CD14-positive monocyte (primary cell): Measurements from ENCODE around the gene SIGLEC9. TPM values are rescaled to one million over a fixed set of nuclear protein-coding genes. Genes with fewer than 3 reads are reported as not detected.
A peak's percentile ranks its signal among the peaks of the same experiment; 100 is the strongest.

Source experiments
- DNase-seq, 3 donors: peaks; one replicate each; pipeline ENCODE4 v3.0.0-alpha.2; 2011 to 2022
- H2AFZ ChIP-seq: 2 replicates; pipeline ENCODE4 v1.6.0; 2012; ENCODE audit warnings: mild to moderate bottlenecking, low read depth, low read length, inconsistent platforms; ENCODE audit not compliant: insufficient read depth, poor library complexity, severe bottlenecking
- H3K27ac ChIP-seq, 2 donors: 1 replicate in 1 of 2; 2 replicates in 1 of 2; pipeline ENCODE4 v1.5.1; 2012 to 2013; ENCODE audit warnings: low read length in 2 of 2, control low read depth in 1 of 2, inconsistent platforms in 1 of 2, low read depth in 1 of 2, mild to moderate bottlenecking in 1 of 2
- H3K27me3 ChIP-seq, 2 donors: one replicate each; pipeline versions ENCODE4 v1.6.0 to v1.6.1; 2011 to 2013; ENCODE audit warnings: low read length in 2 of 2; ENCODE audit not compliant: control insufficient read depth in 2 of 2, insufficient read depth in 2 of 2
- H3K36me3 ChIP-seq, 2 donors: replicated peaks in 1 of 2; 1 replicate in 1 of 2; 2 replicates in 1 of 2; pipeline versions ENCODE4 v1.5.1 to v1.6.1; 2012 to 2013; ENCODE audit warnings: low read length in 2 of 2, control low read depth in 1 of 2, inconsistent platforms in 1 of 2, mild to moderate bottlenecking in 1 of 2; ENCODE audit not compliant: insufficient read depth in 2 of 2, control insufficient read depth in 1 of 2
- H3K4me1 ChIP-seq, 2 donors: 1 replicate in 1 of 2; 2 replicates in 1 of 2; pipeline versions ENCODE4 v1.5.1 to v1.6.1; 2012 to 2013; ENCODE audit warnings: low read length in 2 of 2, control low read depth in 1 of 2, inconsistent platforms in 1 of 2, mild to moderate bottlenecking in 1 of 2, moderate library complexity in 1 of 2; ENCODE audit not compliant: insufficient read depth in 2 of 2, control insufficient read depth in 1 of 2
- H3K4me2 ChIP-seq: replicated peaks from 2 replicates; pipeline ENCODE3; 2012; ENCODE audit warnings: low read length, moderate library complexity, mild to moderate bottlenecking; ENCODE audit not compliant: poor library complexity, severe bottlenecking; ENCODE audit errors: extremely low read depth
- H3K4me3 ChIP-seq, 3 experiments: fragments of 200-600 bp in 1 of 3; sonication (generic) in 1 of 3; replicated peaks in 1 of 3; 1 replicate in 2 of 3; 2 replicates in 1 of 3; pipeline ENCODE4 v1.5.1; 2011 to 2013; ENCODE audit warnings: low read length in 3 of 3, mild to moderate bottlenecking in 3 of 3, control low read depth in 2 of 3, low read depth in 2 of 3, inconsistent platforms in 1 of 3, moderate library complexity in 1 of 3
- H3K79me2 ChIP-seq: 2 replicates; pipeline ENCODE4 v1.6.0; 2012; ENCODE audit warnings: mild to moderate bottlenecking, control low read depth, inconsistent platforms, low read length, moderate library complexity; ENCODE audit not compliant: insufficient read depth
- H3K9ac ChIP-seq: 2 replicates; pipeline ENCODE4 v1.6.0; 2017; ENCODE audit warnings: low read length, mild to moderate bottlenecking; ENCODE audit not compliant: insufficient read depth, poor library complexity, severe bottlenecking
- H3K9me3 ChIP-seq, 2 donors: replicated peaks in 1 of 2; 1 replicate in 1 of 2; 2 replicates in 1 of 2; pipeline versions ENCODE4 v1.5.1 to v1.6.1; 2012 to 2013; ENCODE audit warnings: low read length in 2 of 2, control low read depth in 1 of 2; ENCODE audit not compliant: control insufficient read depth in 1 of 2, insufficient read depth in 1 of 2
- H4K20me1 ChIP-seq: 2 replicates; pipeline ENCODE4 v1.6.0; 2012; ENCODE audit warnings: mild to moderate bottlenecking, low read length, control low read depth, moderate library complexity; ENCODE audit not compliant: insufficient read depth
- H3K27ac Mint-ChIP-seq, 7 donors: one replicate each; pipeline ENCODE4 v1.8.0; 2020; ENCODE audit warnings: mild to moderate bottlenecking in 7 of 7, mixed read lengths in 7 of 7, moderate library complexity in 6 of 7, inconsistent platforms in 2 of 7
- H3K27me3 Mint-ChIP-seq, 3 donors: one replicate each; pipeline ENCODE4 v1.8.0; 2021 to 2022; ENCODE audit warnings: low read depth in 3 of 3, mild to moderate bottlenecking in 3 of 3, mixed read lengths in 3 of 3, moderate library complexity in 3 of 3, inconsistent platforms in 1 of 3
- H3K36me3 Mint-ChIP-seq, 2 donors: one replicate each; pipeline ENCODE4 v1.8.0; 2020; ENCODE audit warnings: mixed read lengths in 2 of 2, inconsistent platforms in 1 of 2, mild to moderate bottlenecking in 1 of 2
- H3K4me1 Mint-ChIP-seq: one replicate; pipeline ENCODE4 v1.8.0; 2020; ENCODE audit warnings: mild to moderate bottlenecking, mixed read lengths
- H3K4me3 Mint-ChIP-seq, 2 donors: one replicate each; pipeline ENCODE4 v1.8.0; 2020; ENCODE audit warnings: mild to moderate bottlenecking in 2 of 2, mixed read lengths in 2 of 2, moderate library complexity in 1 of 2
- H3K9me3 Mint-ChIP-seq, 7 donors: one replicate each; pipeline ENCODE4 v1.8.0; 2020 to 2022; ENCODE audit warnings: mixed read lengths in 7 of 7, mild to moderate bottlenecking in 6 of 7, moderate library complexity in 6 of 7, inconsistent platforms in 2 of 7
- WGBS: methylation state at CpG from one replicate; pipeline ENCODE4 v1.1.5; 2013; ENCODE audit warnings: missing lambda C conversion rate; ENCODE audit not compliant: insufficient coverage; 5-methylcytosine and 5-hydroxymethylcytosine counted together
- intact Hi-C, 2 donors: fragments of 100-400 bp; cut with micrococcal nuclease; formaldehyde crosslinking; loops; one replicate each; pipeline versions ENCODE4 v1.15.0 to v1.15.1; 2023
- polyA plus RNA-seq, 3 donors: library from polyadenylated mRNA; depleted of rRNA in 1 of 3; unstranded in 2 of 3; stranded (reverse) in 1 of 3; fragments of 300-500 nt in 2 of 3; fragments of >200 nt in 1 of 3; fragmentation: Illumina TruSeq in 2 of 3; gene quantifications; 1 replicate in 2 of 3; 2 replicates in 1 of 3; pipeline ENCODE4 v1.2.3, GENCODE V29; 2012 to 2021
- TF ChIP-seq, protein P1 (sequence below): fragments of 200-600 bp; IDR thresholded peaks from one replicate; pipeline ENCODE4 v1.8.0; 2022; ENCODE audit warnings: antibody characterized with exemption, mild to moderate bottlenecking

Gene SIGLEC9
- polyA plus RNA-seq, 3 donors, result 87.5 to 137 (median 133) TPM

DNA sequence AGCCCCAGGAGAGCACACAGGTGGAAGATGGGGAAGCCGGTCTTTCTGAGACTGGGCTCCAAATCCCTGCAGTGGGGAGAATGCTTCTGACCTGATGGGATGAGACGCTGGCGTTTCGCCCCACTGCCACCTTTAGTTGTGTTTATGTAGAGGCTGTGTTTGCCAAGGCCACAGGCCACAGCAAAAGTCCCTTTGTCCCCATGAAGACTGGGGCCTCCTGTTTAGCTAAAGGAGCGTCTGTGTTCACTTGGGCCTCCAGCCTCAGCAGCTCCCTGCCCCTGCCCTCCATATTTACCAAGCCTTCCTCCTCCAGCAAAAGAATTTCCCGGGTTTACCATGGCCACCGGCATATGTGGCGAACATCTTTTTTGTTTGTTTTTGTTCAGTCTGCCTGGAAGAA, 31.6 kb upstream of the SIGLEC9 start:
- H3K4me1 ChIP-seq, result peaks cover 8 to 10% of the 10 kb centered on the region in 2 donors
- H4K20me1 ChIP-seq, result no peaks in the 10 kb centered on the region
- Mint-ChIP-seq H3K4me3 (no peak overlapping the region), H3K27ac (peak overlapping the region in 1 of 7 donors; percentile 20), H3K36me3 (peaks cover 3 to 14% of the 10 kb centered on the region in 2 donors), H3K9me3 (peaks cover 0 to 2% (median 0%) of the 10 kb centered on the region in 7 donors), H3K27me3 (peaks cover 3 to 17% (median 10%) of the 10 kb centered on the region in 3 donors), H3K4me1 (peaks cover 11% of the 10 kb centered on the region)
- intact Hi-C loops, result no loop called here
- H3K9ac ChIP-seq, result peak overlapping the region; percentile 25
- H3K4me3 ChIP-seq, result no peak overlapping the region
- TF ChIP-seq, protein P1, sequence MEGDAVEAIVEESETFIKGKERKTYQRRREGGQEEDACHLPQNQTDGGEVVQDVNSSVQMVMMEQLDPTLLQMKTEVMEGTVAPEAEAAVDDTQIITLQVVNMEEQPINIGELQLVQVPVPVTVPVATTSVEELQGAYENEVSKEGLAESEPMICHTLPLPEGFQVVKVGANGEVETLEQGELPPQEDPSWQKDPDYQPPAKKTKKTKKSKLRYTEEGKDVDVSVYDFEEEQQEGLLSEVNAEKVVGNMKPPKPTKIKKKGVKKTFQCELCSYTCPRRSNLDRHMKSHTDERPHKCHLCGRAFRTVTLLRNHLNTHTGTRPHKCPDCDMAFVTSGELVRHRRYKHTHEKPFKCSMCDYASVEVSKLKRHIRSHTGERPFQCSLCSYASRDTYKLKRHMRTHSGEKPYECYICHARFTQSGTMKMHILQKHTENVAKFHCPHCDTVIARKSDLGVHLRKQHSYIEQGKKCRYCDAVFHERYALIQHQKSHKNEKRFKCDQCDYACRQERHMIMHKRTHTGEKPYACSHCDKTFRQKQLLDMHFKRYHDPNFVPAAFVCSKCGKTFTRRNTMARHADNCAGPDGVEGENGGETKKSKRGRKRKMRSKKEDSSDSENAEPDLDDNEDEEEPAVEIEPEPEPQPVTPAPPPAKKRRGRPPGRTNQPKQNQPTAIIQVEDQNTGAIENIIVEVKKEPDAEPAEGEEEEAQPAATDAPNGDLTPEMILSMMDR, result no peak
- 98% methylated on average over 5 of the region's 8 CpGs for WGBS
- no peaks in the 10 kb centered on the region for H3K27me3 ChIP-seq
- no peaks in the 10 kb centered on the region for H3K79me2 ChIP-seq
- no peak overlapping the region for H2AFZ ChIP-seq
- peaks cover 4% of the 10 kb centered on the region in 2 donors for H3K36me3 ChIP-seq
- no peaks in the 10 kb centered on the region for H3K9me3 ChIP-seq
- H3K27ac ChIP-seq, result no peak overlapping the region
- H3K4me2 ChIP-seq, result no peak overlapping the region
- DNase-seq, result no peak

GRCh38 chr19:51093510-51094345, 31.0 kb upstream of the SIGLEC9 start:
- Mint-ChIP-seq H3K36me3 (peaks cover 3 to 17% of the 10 kb centered on the region in 2 donors), H3K4me1 (peaks cover 11% of the 10 kb centered on the region), H3K4me3 (no peak overlapping the region), H3K27ac (peak overlapping the region in 2 of 7 donors; percentile 0 to 19), H3K27me3 (peaks cover 3 to 17% (median 10%) of the 10 kb centered on the region in 3 donors), H3K9me3 (peaks cover 0 to 2% (median 0%) of the 10 kb centered on the region in 7 donors)
- Histone ChIP-seq H3K9ac (no peak overlapping the region), H3K4me3 (no peak overlapping the region), H3K9me3 (no peaks in the 10 kb centered on the region), H3K27ac (no peak overlapping the region), H3K4me2 (no peak overlapping the region), H3K79me2 (no peaks in the 10 kb centered on the region), H3K36me3 (peaks cover 6 to 8% of the 10 kb centered on the region in 2 donors), H4K20me1 (no peaks in the 10 kb centered on the region), H3K27me3 (no peaks in the 10 kb centered on the region), H3K4me1 (peaks cover 10% of the 10 kb centered on the region in 2 donors), H2AFZ (no peak overlapping the region)
- TF ChIP-seq, protein P1, result no peak
- DNase-seq, result no peak
- 91% methylated on average over 15 of the region's 22 CpGs for WGBS
- intact Hi-C loops, result no loop called here
